H9 (cell line): Measurements from ENCODE around the gene CTF1. TPM values are rescaled to one million over a fixed set of nuclear protein-coding genes. Genes with fewer than 3 reads are reported as not detected.

Experiments used
- DNase-seq: peaks from one replicate; pipeline ENCODE4 v3.0.0-alpha.2; 2017
- H2AFZ ChIP-seq: one replicate; pipeline ENCODE4 v1.6.1; 2013; ENCODE audit warnings: mild to moderate bottlenecking, low read length, control low read depth, moderate library complexity
- H2AK5ac ChIP-seq: 2 replicates; pipeline ENCODE4 v1.6.1; 2013; ENCODE audit warnings: low read length, control low read depth, mixed read lengths; ENCODE audit not compliant: insufficient read length
- H2BK120ac ChIP-seq: one replicate; pipeline ENCODE4 v1.6.1; 2013; ENCODE audit warnings: low read depth, mild to moderate bottlenecking, low read length, control low read depth, inconsistent platforms; ENCODE audit not compliant: poor library complexity, severe bottlenecking
- H2BK12ac ChIP-seq: 2 replicates; pipeline ENCODE4 v1.6.1; 2013; ENCODE audit warnings: low read length, control low read depth, mixed read lengths, low read depth; ENCODE audit not compliant: insufficient read length
- H2BK15ac ChIP-seq: 2 replicates; pipeline ENCODE4 v1.6.1; 2013; ENCODE audit warnings: low read depth, low read length, control low read depth
- H2BK20ac ChIP-seq: one replicate; pipeline ENCODE4 v1.6.1; 2013; ENCODE audit warnings: low read depth, mild to moderate bottlenecking, low read length, control low read depth, inconsistent platforms; ENCODE audit not compliant: poor library complexity, severe bottlenecking
- H2BK5ac ChIP-seq: 2 replicates; pipeline ENCODE4 v1.6.1; 2013; ENCODE audit warnings: low read length, control low read depth, mixed read lengths; ENCODE audit not compliant: insufficient read length
- H3K14ac ChIP-seq: 2 replicates; pipeline ENCODE4 v1.6.1; 2013; ENCODE audit warnings: low read length, control low read depth; ENCODE audit not compliant: insufficient read depth
- H3K18ac ChIP-seq: 2 replicates; pipeline ENCODE4 v1.6.1; 2013; ENCODE audit warnings: low read depth, mild to moderate bottlenecking, mixed read lengths, low read length, control low read depth; ENCODE audit not compliant: insufficient read length
- H3K23ac ChIP-seq: 2 replicates; pipeline ENCODE4 v1.6.1; 2013; ENCODE audit warnings: low read length, control low read depth, mixed read lengths, low read depth; ENCODE audit not compliant: insufficient read length
- H3K23me2 ChIP-seq: 2 replicates; pipeline ENCODE4 v1.6.1; 2013; ENCODE audit warnings: low read depth, mild to moderate bottlenecking, mixed read lengths, low read length, control low read depth; ENCODE audit not compliant: insufficient read length, poor library complexity, severe bottlenecking
- H3K27ac ChIP-seq: 2 replicates; pipeline ENCODE4 v1.5.1; 2013; ENCODE audit warnings: low read length, control low read depth, mixed read lengths, low read depth; ENCODE audit not compliant: insufficient read length
- H3K27me3 ChIP-seq: 2 replicates; pipeline ENCODE4 v1.6.1; 2013; ENCODE audit warnings: low read length, control low read depth, inconsistent platforms; ENCODE audit not compliant: insufficient read depth
- H3K4ac ChIP-seq: 2 replicates; pipeline ENCODE4 v1.6.1; 2013; ENCODE audit warnings: low read depth, mild to moderate bottlenecking, control low read depth, inconsistent platforms, low read length, moderate library complexity
- H3K4me1 ChIP-seq: 2 replicates; pipeline ENCODE4 v1.6.1; 2013; ENCODE audit warnings: low read length, control low read depth, inconsistent platforms; ENCODE audit not compliant: insufficient read depth
- H3K4me2 ChIP-seq: 2 replicates; pipeline ENCODE4 v1.6.1; 2013; ENCODE audit warnings: low read length, control low read depth, mixed read lengths; ENCODE audit not compliant: insufficient read length, insufficient read depth
- H3K56ac ChIP-seq: 2 replicates; pipeline ENCODE4 v1.6.1; 2013; ENCODE audit warnings: low read depth, mild to moderate bottlenecking, mixed read lengths, low read length, control low read depth; ENCODE audit not compliant: insufficient read length
- H3K79me1 ChIP-seq: 2 replicates; pipeline ENCODE4 v1.6.1; 2013; ENCODE audit warnings: low read depth, mild to moderate bottlenecking, moderate library complexity, low read length, control low read depth, inconsistent platforms; ENCODE audit not compliant: insufficient read depth, poor library complexity, severe bottlenecking
- H3K79me2 ChIP-seq: 2 replicates; pipeline ENCODE4 v1.6.1; 2013; ENCODE audit warnings: low read length, control low read depth, inconsistent platforms; ENCODE audit not compliant: insufficient read depth
- H3K9ac ChIP-seq: 2 replicates; pipeline ENCODE4 v1.6.1; 2013; ENCODE audit warnings: low read length, control low read depth, mixed read lengths; ENCODE audit not compliant: insufficient read length; ENCODE audit errors: extremely low read depth
- H3K9me3 ChIP-seq: one replicate; pipeline ENCODE4 v1.6.1; 2013; ENCODE audit warnings: low read depth, low read length, inconsistent platforms; ENCODE audit not compliant: control insufficient read depth
- H3T11ph ChIP-seq: one replicate; pipeline ENCODE4 v1.6.1; 2013; ENCODE audit warnings: mild to moderate bottlenecking, low read length, control low read depth, inconsistent platforms
- H4K20me1 ChIP-seq: one replicate; pipeline ENCODE4 v1.6.1; 2013; ENCODE audit not compliant: control insufficient read depth, insufficient read length, insufficient read depth
- H4K5ac ChIP-seq: 2 replicates; pipeline ENCODE4 v1.6.1; 2013; ENCODE audit warnings: low read depth, mild to moderate bottlenecking, mixed read lengths, low read length, control low read depth; ENCODE audit not compliant: insufficient read length
- H4K8ac ChIP-seq: replicated peaks from 2 replicates; pipeline ENCODE4 v1.6.1; 2013; ENCODE audit warnings: low read length, control low read depth, mixed read lengths, low read depth; ENCODE audit not compliant: insufficient read length
- H4K91ac ChIP-seq: 2 replicates; pipeline ENCODE4 v1.6.1; 2013; ENCODE audit warnings: low read depth, mild to moderate bottlenecking, moderate library complexity, mixed read lengths, low read length, control low read depth; ENCODE audit not compliant: insufficient read length
- H3K27ac Mint-ChIP-seq, 3 experiments: 2 replicates in 2 of 3; 3 replicates in 1 of 3; pipeline ENCODE4 v1.8.0; 2020 to 2021; ENCODE audit warnings: mixed read lengths in 3 of 3, mild to moderate bottlenecking in 1 of 3, moderate library complexity in 1 of 3
- H3K27me3 Mint-ChIP-seq: 2 replicates; pipeline ENCODE4 v1.8.0; 2021; ENCODE audit warnings: low read depth, mild to moderate bottlenecking, moderate library complexity, mixed read lengths
- H3K36me3 Mint-ChIP-seq, 3 experiments: 2 replicates in 2 of 3; 3 replicates in 1 of 3; pipeline ENCODE4 v1.8.0; 2020 to 2021; ENCODE audit warnings: low read depth in 3 of 3, mixed read lengths in 3 of 3; ENCODE audit not compliant: insufficient read depth in 1 of 3
- H3K4me1 Mint-ChIP-seq, 2 experiments: 2 replicates each; pipeline ENCODE4 v1.8.0; 2020; ENCODE audit warnings: mixed read lengths in 2 of 2
- H3K4me3 Mint-ChIP-seq, 2 experiments: 2 replicates in 1 of 2; 3 replicates in 1 of 2; pipeline ENCODE4 v1.8.0; 2020 to 2021; ENCODE audit warnings: mild to moderate bottlenecking in 2 of 2, mixed read lengths in 2 of 2, moderate library complexity in 1 of 2
- H3K9me3 Mint-ChIP-seq, 2 experiments: 2 replicates in 1 of 2; 3 replicates in 1 of 2; pipeline ENCODE4 v1.8.0; 2020; ENCODE audit warnings: mild to moderate bottlenecking in 2 of 2, mixed read lengths in 2 of 2, moderate library complexity in 1 of 2
- CTCF ChIP-seq: fragments of 200-600 bp; sonication (generic); conservative IDR thresholded peaks from 3 replicates; pipeline ENCODE4 v1.8.0; 2021; ENCODE audit warnings: antibody characterized with exemption, mild to moderate bottlenecking
- WGBS: extraction: QIAGEN DNeasy Blood & Tissue Kit; methylation state at CpG from one replicate; pipeline ENCODE4 v1.1.7; 2013; ENCODE audit warnings: missing lambda C conversion rate, low lambda C conversion rate, mixed read lengths; ENCODE audit not compliant: insufficient read length; ENCODE audit errors: extremely low coverage; 5-methylcytosine and 5-hydroxymethylcytosine counted together
- total RNA-seq: library from RNA; stranded (reverse); gene quantifications from 2 replicates; pipeline ENCODE4 v1.2.1, GENCODE V29; 2021

CTF1 gene
- total RNA-seq, 1 experiment from 2014 or later, result 0.72 TPM

- Histone ChIP-seq H3K79me2 (no peaks in the 10 kb centered on the region), H3K27me3 (no peaks in the 10 kb centered on the region), H3K4ac (no peak overlapping the region), H4K8ac (no peak overlapping the region), H2BK15ac (no peak overlapping the region), H2AFZ (no peak overlapping the region), H3K18ac (no peak overlapping the region), H3K23me2 (peaks cover 11% of the 10 kb centered on the region), H3K56ac (no peak overlapping the region), H4K20me1 (no peaks in the 10 kb centered on the region), H2BK20ac (no peak overlapping the region), H3K79me1 (no peaks in the 10 kb centered on the region), H3K4me1 (no peaks in the 10 kb centered on the region), H3K27ac (no peak overlapping the region), H2BK120ac (no peak overlapping the region), H4K5ac (no peak overlapping the region), H4K91ac (no peak overlapping the region), H3K14ac (no peak overlapping the region), H3K23ac (no peak overlapping the region), H2BK12ac (no peak overlapping the region), H3K4me2 (no peak overlapping the region), H3T11ph (no peak overlapping the region), H2AK5ac (no peak overlapping the region), H2BK5ac (no peak overlapping the region), H3K9ac (no peak overlapping the region), H3K9me3 (no peaks in the 10 kb centered on the region)
- no peak for TF ChIP-seq CTCF
- peak overlapping the region in 1 of 2 experiments; percentile 42; a peak in 1 of 5 replicates for H3K4me3 Mint-ChIP-seq
- no peak overlapping the region for H3K27ac Mint-ChIP-seq
- H3K27me3 Mint-ChIP-seq, result peaks cover 4% of the 10 kb centered on the region; the same call in 1 of the 2 replicates
- no peak for DNase-seq
- no peaks in the 10 kb centered on the region for H3K9me3 Mint-ChIP-seq
- H3K4me1 Mint-ChIP-seq, result peaks cover 23% of the 10 kb centered on the region in 2 experiments
- H3K36me3 Mint-ChIP-seq, result peaks cover 0 to 5% (median 0%) of the 10 kb centered on the region in 3 experiments; a peak in 2 of 7 replicates
- no CpG with 5 or more reads among the region's 3 CpGs for WGBS
Measured at GRCh38 chr16:30951750-30952149, 55.3 kb downstream of the CTF1 start.
